Endothelial cell of umbilical vein (primary cell): Measurements from ENCODE around the gene ZNF593. TPM values are rescaled to one million over a fixed set of nuclear protein-coding genes. Genes with fewer than 3 reads are reported as not detected.

Source experiments
- BruUV-seq: library from RNA; stranded (reverse); fragments of 400-500 nt; replicated peaks from 2 replicates; lab custom pipeline; 2021; lab: Mats Ljungman, UMichigan
- CTCF ChIA-PET: fragments of 300-600, 350-600 bp; sonication (Branson Sonifier 250); formaldehyde crosslinking; loops from one replicate; lab custom pipeline; 2021; ENCODE audit warnings: antibody characterized with exemption, inconsistent platforms; lab: Charles Lee
- POLR2A ChIA-PET: fragments of 300-600, 350-600 bp; sonication (Branson Sonifier 250); formaldehyde crosslinking; loops from one replicate; lab custom pipeline; 2021; ENCODE audit warnings: antibody characterized with exemption, inconsistent platforms; lab: Charles Lee
- DNase-seq: peaks from one replicate; pipeline ENCODE4 v3.0.0-alpha.2; 2011; ENCODE audit warnings: low read depth, low spot score
- FAIRE-seq: peaks from 2 replicates; lab custom pipeline; 2011; peaks lifted over from hg19 to GRCh38; lab: Jason Lieb, UNC
- H2AFZ ChIP-seq: 2 replicates; pipeline ENCODE4 v1.6.0; 2012; ENCODE audit warnings: low read depth, low read length, control low read depth, inconsistent platforms
- H3K27ac ChIP-seq: 2 replicates; pipeline ENCODE4 v1.5.1; 2011; ENCODE audit warnings: low read depth, mild to moderate bottlenecking, control low read depth, low read length, moderate library complexity; ENCODE audit not compliant: insufficient read depth
- H3K27me3 ChIP-seq, 2 experiments: 2 replicates each; pipeline versions ENCODE4 v1.6.0 to v1.6.1; 2011; ENCODE audit warnings: low read length in 2 of 2, mixed read lengths in 1 of 2; ENCODE audit not compliant: control insufficient read depth in 2 of 2, insufficient read depth in 2 of 2
- H3K36me3 ChIP-seq, 2 experiments: 2 replicates in 1 of 2; 3 replicates in 1 of 2; pipeline ENCODE4 v1.5.1; 2011; ENCODE audit warnings: low read length in 2 of 2, mild to moderate bottlenecking in 1 of 2, moderate library complexity in 1 of 2; ENCODE audit not compliant: control insufficient read depth in 2 of 2, insufficient read depth in 2 of 2; ENCODE audit errors: extremely low read depth in 1 of 2
- H3K4me1 ChIP-seq: 3 replicates; pipeline ENCODE4 v1.5.1; 2011; ENCODE audit warnings: mild to moderate bottlenecking, low read length; ENCODE audit not compliant: control insufficient read depth, insufficient read depth; ENCODE audit errors: extremely low read depth
- H3K4me2 ChIP-seq: 2 replicates; pipeline ENCODE4 v1.6.1; 2011; ENCODE audit warnings: low read length, control low read depth, mixed read lengths; ENCODE audit not compliant: insufficient read depth
- H3K4me3 ChIP-seq, 3 experiments: fragments of 200-600 bp in 1 of 3; sonication (generic), shearing (Covaris generic) in 1 of 3; replicated peaks in 1 of 3; 2 replicates each; pipeline ENCODE4 v1.5.1; 2011 to 2016; ENCODE audit warnings: control low read depth in 3 of 3, low read length in 3 of 3, mild to moderate bottlenecking in 2 of 3, inconsistent platforms in 1 of 3, low read depth in 1 of 3, moderate library complexity in 1 of 3; ENCODE audit not compliant: insufficient read depth in 1 of 3
- H3K79me2 ChIP-seq: 2 replicates; pipeline ENCODE4 v1.6.0; 2012; ENCODE audit warnings: low read length, inconsistent platforms; ENCODE audit not compliant: control insufficient read depth, insufficient read depth
- H3K9ac ChIP-seq: replicated peaks from 2 replicates; pipeline ENCODE3; 2011; ENCODE audit warnings: low read length, control low read depth; ENCODE audit not compliant: insufficient read depth; ENCODE audit errors: extremely low read depth
- H3K9me1 ChIP-seq: replicated peaks from 3 replicates; pipeline ENCODE4 v1.6.0; 2011; ENCODE audit warnings: mild to moderate bottlenecking, low read length; ENCODE audit not compliant: control insufficient read depth, insufficient read depth; ENCODE audit errors: extremely low read depth
- H3K9me3 ChIP-seq: replicated peaks from 2 replicates; pipeline ENCODE4 v1.5.1; 2012; ENCODE audit warnings: low read length, inconsistent platforms; ENCODE audit not compliant: control insufficient read depth, insufficient read depth
- H4K20me1 ChIP-seq: replicated peaks from 2 replicates; pipeline ENCODE3; 2011; ENCODE audit warnings: mild to moderate bottlenecking, low read length; ENCODE audit not compliant: control insufficient read depth, insufficient read depth; ENCODE audit errors: extremely low read depth
- EZH2 ChIP-seq: IDR thresholded peaks from 2 replicates; pipeline ENCODE4 v1.6.1; 2012; ENCODE audit warnings: borderline replicate concordance, low read depth, mild to moderate bottlenecking, moderate library complexity, low read length, inconsistent platforms; ENCODE audit not compliant: severe bottlenecking
- FOS ChIP-seq: IDR thresholded peaks from 2 replicates; pipeline ENCODE4 v1.6.1; 2011; ENCODE audit warnings: mild to moderate bottlenecking, low read length, moderate library complexity, borderline replicate concordance; ENCODE audit not compliant: insufficient read depth
- GATA2 ChIP-seq: IDR thresholded peaks from 2 replicates; pipeline ENCODE4 v1.7.0; 2011; ENCODE audit warnings: low read depth, mild to moderate bottlenecking, moderate library complexity, mixed read lengths, low read length; ENCODE audit not compliant: insufficient read length, insufficient read depth
- JUN ChIP-seq: IDR thresholded peaks from 2 replicates; pipeline ENCODE4 v1.6.1; 2011; ENCODE audit warnings: borderline replicate concordance, low read depth; ENCODE audit not compliant: insufficient read length, insufficient read depth
- MYC ChIP-seq: IDR thresholded peaks from one replicate; pipeline ENCODE4 v1.6.1; 2011; ENCODE audit warnings: mild to moderate bottlenecking, low read depth, low read length
- POLR2A ChIP-seq: IDR thresholded peaks from 2 replicates; pipeline ENCODE4 v1.6.1; 2012; ENCODE audit warnings: low read depth, mild to moderate bottlenecking, control low read depth, low read length
- POLR2AphosphoS5 ChIP-seq: IDR thresholded peaks from 2 replicates; pipeline ENCODE4 v1.6.1; 2012; ENCODE audit warnings: low read depth, mild to moderate bottlenecking, control low read depth, low read length, moderate library complexity; ENCODE audit not compliant: insufficient read depth
- dilution Hi-C: fragments of 300-500 bp; cut with MboI; formaldehyde crosslinking; loops from one replicate; pipeline ENCODE4 v1.15.0; 2019; ENCODE audit warnings: low sequenced_read_pairs; ENCODE audit not compliant: extremely low pct_ligation_motif_present
- intact Hi-C: fragments of 100-400 bp; cut with micrococcal nuclease; formaldehyde crosslinking; loops from one replicate; pipeline ENCODE4 v1.10.0; 2022
- polyA plus RNA-seq, 4 experiments: library from polyadenylated mRNA; depleted of rRNA in 3 of 4; stranded (reverse) in 3 of 4; unstranded in 1 of 4; fragments of >200 nt; gene quantifications; 2 replicates each; pipeline versions ENCODE4 v1.2.1 to v1.2.3, GENCODE V29; 2011 to 2012; ENCODE audit warnings: missing spikeins in 1 of 4
- total RNA-seq: library from RNA; stranded (reverse); gene quantifications from 2 replicates; pipeline ENCODE4 v1.2.3, GENCODE V29; 2021
- TF ChIP-seq, protein P1 (sequence below), 2 donors: IDR thresholded peaks; 1 replicate in 1 of 2; 2 replicates in 1 of 2; pipeline ENCODE4 v1.5.1; 2011; ENCODE audit warnings: low read length in 2 of 2, mild to moderate bottlenecking in 2 of 2, moderate library complexity in 2 of 2, control low read depth in 1 of 2, inconsistent platforms in 1 of 2, low read depth in 1 of 2; ENCODE audit not compliant: insufficient read depth in 1 of 2; ENCODE audit errors: extremely low read depth in 1 of 2
- TF ChIP-seq, protein P2 (sequence below): IDR thresholded peaks from 2 replicates; pipeline ENCODE4 v1.6.1; 2011; ENCODE audit not compliant: insufficient read depth, insufficient read length

Gene ZNF593
- total and polyA plus RNA-seq, 2 donors (not counting 3 experiments of a cell fraction or from before 2014, with no cell fraction given), result 30.5 to 71.0 TPM

DNA sequence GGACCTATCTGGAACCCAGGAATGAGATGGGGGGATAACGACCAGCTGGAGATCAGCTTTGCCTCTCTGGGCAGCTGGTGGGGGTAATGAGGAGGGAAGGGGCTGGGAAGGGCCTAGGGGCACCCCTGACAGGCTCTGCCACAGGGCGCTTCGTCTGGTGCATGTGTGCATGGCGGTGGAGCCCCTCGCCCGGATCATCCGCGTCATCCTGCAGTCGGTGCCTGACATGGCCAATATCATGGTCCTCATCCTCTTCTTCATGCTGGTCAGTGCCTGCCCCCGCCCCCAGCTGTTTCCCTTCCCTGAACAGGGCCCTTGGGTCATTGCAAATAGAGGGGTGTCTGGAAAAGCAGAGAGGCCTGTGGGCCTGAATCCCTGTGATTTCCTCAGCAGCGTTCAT lies 28.1 kb downstream of the ZNF593 start:
- dilution Hi-C loops, result no loop called here
- Histone ChIP-seq H3K27me3 (peaks cover 0 to 6% of the 10 kb centered on the region in 2 experiments), H3K9ac (no peak overlapping the region), H3K4me1 (no peaks in the 10 kb centered on the region), H3K9me3 (no peaks in the 10 kb centered on the region), H3K36me3 (no peaks in the 10 kb centered on the region), H4K20me1 (no peaks in the 10 kb centered on the region), H3K27ac (no peak overlapping the region), H2AFZ (no peak overlapping the region), H3K4me3 (no peak overlapping the region), H3K9me1 (no peaks in the 10 kb centered on the region), H3K79me2 (no peaks in the 10 kb centered on the region), H3K4me2 (no peak overlapping the region)
- ChIA-PET POLR2A (no interaction called here), CTCF (interaction anchor here (1.2 kb wide), 1 partner anchor 33 kb away, joined by 3 read pairs; no protein-coding TSS in a partner anchor)
- BruUV-seq, result no TSS peak
- FAIRE-seq (no peak), DNase-seq (no peak)
- intact Hi-C loops, result no loop called here
- TF ChIP-seq, protein P1, sequence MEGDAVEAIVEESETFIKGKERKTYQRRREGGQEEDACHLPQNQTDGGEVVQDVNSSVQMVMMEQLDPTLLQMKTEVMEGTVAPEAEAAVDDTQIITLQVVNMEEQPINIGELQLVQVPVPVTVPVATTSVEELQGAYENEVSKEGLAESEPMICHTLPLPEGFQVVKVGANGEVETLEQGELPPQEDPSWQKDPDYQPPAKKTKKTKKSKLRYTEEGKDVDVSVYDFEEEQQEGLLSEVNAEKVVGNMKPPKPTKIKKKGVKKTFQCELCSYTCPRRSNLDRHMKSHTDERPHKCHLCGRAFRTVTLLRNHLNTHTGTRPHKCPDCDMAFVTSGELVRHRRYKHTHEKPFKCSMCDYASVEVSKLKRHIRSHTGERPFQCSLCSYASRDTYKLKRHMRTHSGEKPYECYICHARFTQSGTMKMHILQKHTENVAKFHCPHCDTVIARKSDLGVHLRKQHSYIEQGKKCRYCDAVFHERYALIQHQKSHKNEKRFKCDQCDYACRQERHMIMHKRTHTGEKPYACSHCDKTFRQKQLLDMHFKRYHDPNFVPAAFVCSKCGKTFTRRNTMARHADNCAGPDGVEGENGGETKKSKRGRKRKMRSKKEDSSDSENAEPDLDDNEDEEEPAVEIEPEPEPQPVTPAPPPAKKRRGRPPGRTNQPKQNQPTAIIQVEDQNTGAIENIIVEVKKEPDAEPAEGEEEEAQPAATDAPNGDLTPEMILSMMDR (IDR thresholded peaks at IDR 0.05; ENCODE audit: extremely low read depth in 1 of 2, insufficient read depth in 1 of 2, low read depth in 1 of 2, low read length in 2 of 2), result no peak
- TF ChIP-seq POLR2AphosphoS5, result no peak
- TF ChIP-seq MYC, result no peak
- no peak for TF ChIP-seq EZH2
- TF ChIP-seq FOS, result no peak
- no peak for TF ChIP-seq JUN
- TF ChIP-seq, protein P2, sequence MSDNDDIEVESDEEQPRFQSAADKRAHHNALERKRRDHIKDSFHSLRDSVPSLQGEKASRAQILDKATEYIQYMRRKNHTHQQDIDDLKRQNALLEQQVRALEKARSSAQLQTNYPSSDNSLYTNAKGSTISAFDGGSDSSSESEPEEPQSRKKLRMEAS, result no peak
- TF ChIP-seq POLR2A, result no peak
- TF ChIP-seq GATA2, result no peak
